ENCODE data around the gene DIP2C.

- TF ChIP-seq CTCF (IDR thresholded peaks at IDR 0.05) (no peak), POLR2A (IDR thresholded peaks at IDR 0.05) (no peak)
Measured at GRCh38 chr10:679556-679955, 9.9 kb downstream of the DIP2C start.
